Left ventricle myocardium inferior (tissue), 1 donor: ENCODE measurements around the gene AGO4. TPM values are rescaled to one million over a fixed set of nuclear protein-coding genes. Genes with fewer than 3 reads are reported as not detected.

Source experiments
- DNase-seq: peaks from one replicate; pipeline ENCODE4 v3.0.0-alpha.2; 2020
- H3K27ac ChIP-seq: fragments of 200-600 bp; replicated peaks from 2 replicates; pipeline ENCODE4 v1.8.0; 2021
- H3K27me3 ChIP-seq: fragments of 200-600 bp; 2 replicates; pipeline ENCODE4 v1.8.0; 2021; ENCODE audit warnings: low read depth
- H3K36me3 ChIP-seq: fragments of 200-600 bp; 2 replicates; pipeline ENCODE4 v1.8.0; 2021
- H3K4me1 ChIP-seq: fragments of 200-600 bp; 2 replicates; pipeline ENCODE4 v1.8.0; 2021
- H3K4me3 ChIP-seq: fragments of 200-600 bp; 2 replicates; pipeline ENCODE4 v1.8.0; 2021; ENCODE audit warnings: mild to moderate bottlenecking, moderate library complexity
- H3K9me3 ChIP-seq: fragments of 200-600 bp; replicated peaks from 2 replicates; pipeline ENCODE4 v1.8.0; 2021
- intact Hi-C: fragments of 100-400 bp; cut with micrococcal nuclease; formaldehyde crosslinking; loops from one replicate; pipeline ENCODE4 v1.11.0; 2022
- total RNA-seq: library from RNA; stranded (reverse); fragmentation: NEBNext Ultra II Directional; extraction: Animal tissue kit (Norgen Biotek cat#: 25700); gene quantifications from one replicate; pipeline ENCODE4 v1.2.1, GENCODE V29; 2021
- TF ChIP-seq, protein P1 (sequence below): fragments of 200-600 bp; IDR thresholded peaks from 2 replicates; pipeline ENCODE4 v1.8.0; 2021; ENCODE audit warnings: antibody characterized with exemption, mild to moderate bottlenecking, borderline replicate concordance
- donor health status: DM: no; HTN: yes; CAD: no; lungs with severe emphysema.

Gene AGO4
- total RNA-seq, 1 donor from 2014 or later, result 14.6 TPM

DNA sequence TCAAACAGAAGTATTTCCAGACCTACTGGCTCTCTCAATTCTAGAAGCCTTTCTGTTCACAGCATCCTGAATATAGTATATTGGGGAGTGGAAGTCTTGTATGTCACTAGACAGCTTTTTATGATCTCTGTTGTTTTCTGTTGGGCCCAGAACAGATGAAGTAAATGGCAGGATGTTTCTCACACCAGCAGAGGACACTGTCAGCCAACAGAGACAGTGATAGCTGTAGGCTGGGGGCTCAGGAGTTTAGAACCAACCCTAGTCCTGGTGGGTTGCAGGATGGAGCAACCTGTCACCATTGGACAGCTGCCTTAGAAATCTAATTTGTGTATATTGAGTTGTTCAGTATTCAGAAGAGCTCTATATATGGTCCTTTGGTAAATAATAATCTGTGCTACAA lies 92.1 kb downstream of the AGO4 start:
- Histone ChIP-seq H3K9me3 (no peaks in the 10 kb centered on the region), H3K36me3 (peaks cover 90% of the 10 kb centered on the region), H3K27me3 (no peaks in the 10 kb centered on the region), H3K4me3 (no peak overlapping the region), H3K4me1 (no peaks in the 10 kb centered on the region), H3K27ac (no peak overlapping the region)
- TF ChIP-seq, protein P1, sequence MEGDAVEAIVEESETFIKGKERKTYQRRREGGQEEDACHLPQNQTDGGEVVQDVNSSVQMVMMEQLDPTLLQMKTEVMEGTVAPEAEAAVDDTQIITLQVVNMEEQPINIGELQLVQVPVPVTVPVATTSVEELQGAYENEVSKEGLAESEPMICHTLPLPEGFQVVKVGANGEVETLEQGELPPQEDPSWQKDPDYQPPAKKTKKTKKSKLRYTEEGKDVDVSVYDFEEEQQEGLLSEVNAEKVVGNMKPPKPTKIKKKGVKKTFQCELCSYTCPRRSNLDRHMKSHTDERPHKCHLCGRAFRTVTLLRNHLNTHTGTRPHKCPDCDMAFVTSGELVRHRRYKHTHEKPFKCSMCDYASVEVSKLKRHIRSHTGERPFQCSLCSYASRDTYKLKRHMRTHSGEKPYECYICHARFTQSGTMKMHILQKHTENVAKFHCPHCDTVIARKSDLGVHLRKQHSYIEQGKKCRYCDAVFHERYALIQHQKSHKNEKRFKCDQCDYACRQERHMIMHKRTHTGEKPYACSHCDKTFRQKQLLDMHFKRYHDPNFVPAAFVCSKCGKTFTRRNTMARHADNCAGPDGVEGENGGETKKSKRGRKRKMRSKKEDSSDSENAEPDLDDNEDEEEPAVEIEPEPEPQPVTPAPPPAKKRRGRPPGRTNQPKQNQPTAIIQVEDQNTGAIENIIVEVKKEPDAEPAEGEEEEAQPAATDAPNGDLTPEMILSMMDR, result no peak
- intact Hi-C loops, result no loop called here
- DNase-seq, result no peak

DNA sequence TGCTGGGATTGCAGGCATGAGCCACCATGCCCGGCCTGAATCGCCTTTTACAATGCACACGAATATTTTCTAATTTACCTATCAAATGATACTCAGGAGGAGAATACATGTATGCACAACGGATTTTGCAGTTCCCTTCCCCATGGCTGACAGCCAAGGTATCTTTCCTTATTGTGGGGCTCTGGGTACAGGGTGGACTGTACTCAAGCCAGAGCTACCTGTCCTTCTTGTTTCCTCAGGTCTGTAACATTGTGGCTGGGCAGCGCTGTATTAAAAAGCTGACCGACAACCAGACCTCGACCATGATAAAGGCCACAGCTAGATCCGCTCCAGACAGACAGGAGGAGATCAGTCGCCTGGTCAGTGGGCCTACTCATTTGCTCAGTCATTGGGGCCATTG lies 93.4 kb downstream of the AGO4 start:
- H3K36me3 ChIP-seq, result peaks cover 90% of the 10 kb centered on the region
- DNase-seq, result no peak
- TF ChIP-seq, protein P1, result no peak
- H3K4me1 ChIP-seq, result no peaks in the 10 kb centered on the region
- no peak overlapping the region for H3K27ac ChIP-seq
- H3K9me3 ChIP-seq, result no peaks in the 10 kb centered on the region
- no peaks in the 10 kb centered on the region for H3K27me3 ChIP-seq
- H3K4me3 ChIP-seq, result no peak overlapping the region
- intact Hi-C loops, result no loop called here

DNA sequence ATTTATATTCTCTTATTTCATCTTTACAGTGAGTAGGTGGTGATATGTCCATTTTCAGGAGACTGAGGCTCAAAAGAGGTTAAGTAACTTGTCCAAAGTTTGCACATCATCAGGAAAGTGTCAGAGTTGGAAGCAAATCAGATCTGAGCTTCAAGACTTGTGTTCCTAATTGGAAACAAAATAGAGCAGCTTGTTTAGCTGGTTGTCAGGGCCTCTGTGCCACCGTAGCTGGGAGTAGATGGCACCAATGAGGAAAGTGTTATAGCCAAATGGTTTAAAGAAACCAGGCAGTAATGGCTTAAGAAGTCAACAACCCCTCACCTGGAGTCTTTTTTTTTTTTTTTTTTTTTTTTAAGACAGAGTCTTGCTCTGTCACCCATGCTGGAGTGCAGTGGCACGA lies 94.9 kb downstream of the AGO4 start:
- intact Hi-C loops, result no loop called here
- TF ChIP-seq, protein P1, result no peak
- no peak for DNase-seq
- Histone ChIP-seq H3K4me1 (no peaks in the 10 kb centered on the region), H3K9me3 (no peaks in the 10 kb centered on the region), H3K36me3 (peaks cover 90% of the 10 kb centered on the region), H3K27ac (no peak overlapping the region), H3K27me3 (no peaks in the 10 kb centered on the region), H3K4me3 (no peak overlapping the region)

Other genes with a start within 250 kb of the AGO4 start
- gene TFAP2E, start 234.7 kb upstream of the AGO4 start, total RNA-seq, result 0.30 TPM
- 39.9 TPM for gene PSMB2, start 166.5 kb upstream of the AGO4 start, total RNA-seq
- gene C1orf216, start 89.1 kb upstream of the AGO4 start, total RNA-seq, result 9.8 TPM
- 0.49 TPM for gene CLSPN, start 38.0 kb upstream of the AGO4 start, total RNA-seq
- 18.8 TPM for gene AGO1, start 75.2 kb downstream of the AGO4 start, total RNA-seq
- gene AGO3, start 123.1 kb downstream of the AGO4 start, total RNA-seq, result 12.1 TPM